Middle frontal gyrus (tissue), 1 donor: ENCODE data around the gene CDK5RAP3.
A peak's percentile ranks its signal among the peaks of the same experiment; 100 is the strongest.
"Not testable (repeated sequence)": the region's sequence is repeated elsewhere in the genome, so short reads cannot be mapped to it uniquely, and the experiment has no call there.

Source experiments
- DNase-seq: peaks from one replicate; pipeline ENCODE4 v3.0.0-alpha.2; 2015; ENCODE audit warnings: low spot score; ENCODE audit errors: extremely low spot score

CDK5RAP3 gene

GRCh38 chr17:47996201-47996600 is 25.3 kb downstream of the CDK5RAP3 start:
- DNase-seq, result no peak

DNA sequence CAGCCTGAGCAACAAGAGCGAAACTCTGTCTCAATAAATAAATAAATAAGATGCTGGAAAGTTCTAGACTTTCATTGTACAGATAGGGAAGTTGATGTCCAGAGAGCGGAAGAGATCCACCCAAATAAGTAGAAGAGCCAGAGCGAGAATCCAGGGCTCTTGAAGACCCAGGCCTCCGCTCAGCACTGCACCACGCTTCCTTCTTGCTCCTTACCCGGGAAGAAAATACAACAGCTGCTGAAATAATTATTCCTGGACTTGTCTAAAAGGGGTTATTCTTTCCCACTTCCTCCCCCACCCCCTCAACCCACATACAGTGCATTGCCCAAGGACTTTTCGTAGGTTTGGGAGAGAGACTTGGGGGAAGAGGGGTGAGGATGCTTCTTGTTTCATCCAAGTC is 26.7 kb downstream of the CDK5RAP3 start:
- DNase-seq, result no peak

GRCh38 chr17:47998044-47998443 is 27.1 kb downstream of the CDK5RAP3 start:
- no peak for DNase-seq

GRCh38 chr17:47999582-47999981 is 28.7 kb downstream of the CDK5RAP3 start:
- no peak for DNase-seq

- DNase-seq, result no peak
Measured at GRCh38 chr17:48001197-48001596, 30.3 kb downstream of the CDK5RAP3 start.

- DNase-seq, result not testable (repeated sequence)
Measured at GRCh38 chr17:48001657-48002056, 30.7 kb downstream of the CDK5RAP3 start.

DNA sequence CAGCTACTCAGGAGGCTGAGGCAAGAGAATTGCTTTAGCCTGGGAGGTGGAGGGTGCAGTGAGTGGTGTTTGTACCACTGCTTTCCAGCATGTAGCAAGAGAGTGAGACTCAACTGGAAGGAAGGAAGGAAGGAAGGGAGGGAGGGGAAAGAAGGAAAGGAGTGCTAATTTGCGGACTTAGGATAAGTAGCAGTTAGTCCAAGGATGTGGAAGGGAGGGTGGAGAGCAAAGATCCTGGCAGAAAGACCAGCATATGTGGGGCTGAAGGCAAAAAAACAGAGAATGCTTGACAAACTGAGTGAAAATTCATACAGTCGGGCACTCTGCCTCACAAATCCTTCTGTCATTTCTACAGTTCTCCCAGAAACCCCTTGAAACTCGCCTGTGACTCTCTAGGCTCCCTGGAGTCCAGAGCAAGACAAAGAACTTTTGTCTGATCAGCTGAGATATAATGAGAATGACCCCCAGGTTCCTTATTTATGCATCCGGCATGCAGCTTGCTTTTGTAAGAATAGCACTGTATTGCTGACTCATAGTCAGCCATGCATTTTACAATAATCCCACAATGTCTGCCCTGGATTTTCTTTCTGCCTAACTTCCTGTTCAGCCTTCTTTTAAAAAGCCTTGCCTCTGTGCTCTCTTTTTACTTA is 31.5 kb downstream of the CDK5RAP3 start:
- no peak for DNase-seq

GRCh38 chr17:48002916-48003416 is 32.1 kb downstream of the CDK5RAP3 start:
- DNase-seq, result no peak

GRCh38 chr17:48003417-48004151 is 32.7 kb downstream of the CDK5RAP3 start:
- DNase-seq, result no peak

GRCh38 chr17:48004983-48005382 is 34.1 kb downstream of the CDK5RAP3 start:
- no peak for DNase-seq

DNA sequence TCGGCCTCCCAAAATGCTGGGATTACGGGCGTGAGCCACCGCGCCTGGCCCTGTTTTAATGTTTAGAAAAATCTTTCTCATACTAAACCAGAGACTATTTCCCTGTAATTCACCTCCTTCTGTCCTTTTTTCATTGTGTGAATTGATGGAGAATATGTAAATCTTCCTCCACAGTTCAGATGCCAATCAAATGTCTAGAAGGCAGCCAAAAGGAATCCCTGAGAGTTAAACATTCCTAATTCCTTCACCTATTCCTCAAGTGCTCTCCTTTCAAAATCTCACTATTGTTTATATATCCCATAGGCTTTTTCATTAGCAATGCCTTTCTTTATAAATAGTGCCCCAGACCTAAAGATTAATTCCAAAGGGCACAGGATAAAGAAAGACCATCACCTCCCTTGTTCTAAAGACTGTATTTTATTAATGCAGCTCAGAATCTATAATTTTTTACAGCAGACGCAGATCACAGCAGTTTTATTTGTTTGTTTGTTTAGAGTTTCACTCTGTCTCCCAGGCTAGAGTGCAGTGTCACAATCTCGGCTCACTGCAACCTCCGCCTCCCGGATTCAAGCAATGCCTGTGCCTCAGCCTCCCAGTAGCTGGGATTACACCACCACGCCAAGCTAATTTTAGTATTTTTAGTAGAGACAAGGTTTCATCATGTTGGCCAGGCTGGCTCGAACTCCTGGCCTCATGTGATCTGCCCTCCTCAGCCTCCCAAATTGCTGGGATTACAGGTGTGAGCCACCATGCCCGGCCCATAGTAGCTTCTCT is 36.2 kb downstream of the CDK5RAP3 start:
- no peak for DNase-seq

DNA sequence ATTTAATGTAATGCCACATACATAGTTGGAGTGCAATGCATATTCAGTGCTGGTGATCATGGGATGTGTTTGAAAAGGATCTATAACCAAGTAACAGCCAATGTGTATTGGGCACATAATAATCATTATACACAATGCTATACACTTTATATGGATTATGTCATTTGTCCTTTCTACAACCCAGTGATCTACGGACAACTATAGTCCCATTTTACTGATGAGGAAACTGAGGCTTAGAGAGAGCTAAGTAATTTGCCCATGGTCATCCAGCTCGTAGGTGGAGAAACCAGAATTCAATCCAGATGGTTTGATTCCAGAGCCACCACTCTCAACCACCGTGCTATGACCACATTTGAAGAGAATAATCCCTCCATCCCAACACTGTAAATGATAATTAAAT is 39.3 kb downstream of the CDK5RAP3 start:
- DNase-seq, result no peak

DNA sequence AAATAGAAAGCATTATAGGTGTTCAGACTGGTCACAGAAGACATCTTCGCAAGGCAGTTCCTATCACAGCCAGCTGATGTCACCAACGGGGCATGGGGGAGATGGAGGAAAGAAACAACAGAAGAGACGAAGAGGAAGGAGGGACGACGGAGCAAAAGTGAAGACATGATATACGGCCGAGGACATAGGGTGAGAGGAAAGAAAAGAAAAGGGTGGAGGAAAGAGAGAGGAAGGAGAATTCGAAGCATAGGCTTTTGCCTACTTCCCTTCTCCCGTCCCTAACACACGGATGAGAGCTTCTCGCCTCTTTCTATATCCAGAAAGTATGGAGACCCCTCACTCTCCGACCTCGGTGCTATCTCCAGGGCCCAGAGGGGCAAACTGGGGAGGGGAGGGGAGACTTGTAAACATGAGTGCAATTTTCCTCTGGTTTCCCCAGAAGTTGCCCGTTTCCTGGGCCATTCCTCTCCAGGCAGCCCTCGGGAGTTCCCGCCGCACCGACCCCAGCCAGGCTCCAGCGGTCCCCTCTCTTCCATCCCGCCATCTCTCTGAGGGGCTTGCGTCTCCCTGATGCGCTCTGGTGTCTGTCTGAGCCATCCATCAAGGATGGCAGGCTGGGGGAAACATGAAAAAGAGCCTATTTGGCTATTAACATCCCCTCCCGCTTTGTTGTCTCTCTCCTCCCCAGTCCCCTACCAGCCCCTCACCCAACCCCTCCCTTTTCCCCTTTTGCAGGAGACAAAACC is 40.7 kb downstream of the CDK5RAP3 start:
- DNase-seq, result no peak

DNA sequence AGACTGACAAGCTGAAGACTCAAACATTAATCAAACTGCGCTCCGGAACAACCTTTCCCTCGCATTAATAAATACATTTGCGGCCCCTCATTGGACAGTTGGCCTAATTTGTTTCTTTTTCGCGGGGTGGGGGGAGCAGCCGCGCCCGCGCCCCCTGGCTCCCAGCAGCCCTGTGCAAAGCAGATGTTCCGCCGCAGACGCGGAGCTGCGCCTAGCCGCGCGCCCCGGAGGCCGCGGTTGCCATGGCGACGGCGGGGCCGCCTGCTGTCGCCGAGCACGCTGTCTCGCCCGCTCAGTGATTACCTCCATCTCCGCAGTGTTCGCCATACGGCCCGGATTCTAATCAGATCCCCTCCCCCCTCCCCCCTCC is 41.2 kb downstream of the CDK5RAP3 start:
- DNase-seq, result peak; percentile 50

- DNase-seq, result no peak
Measured at GRCh38 chr17:48012654-48013053, 41.7 kb downstream of the CDK5RAP3 start.

DNA sequence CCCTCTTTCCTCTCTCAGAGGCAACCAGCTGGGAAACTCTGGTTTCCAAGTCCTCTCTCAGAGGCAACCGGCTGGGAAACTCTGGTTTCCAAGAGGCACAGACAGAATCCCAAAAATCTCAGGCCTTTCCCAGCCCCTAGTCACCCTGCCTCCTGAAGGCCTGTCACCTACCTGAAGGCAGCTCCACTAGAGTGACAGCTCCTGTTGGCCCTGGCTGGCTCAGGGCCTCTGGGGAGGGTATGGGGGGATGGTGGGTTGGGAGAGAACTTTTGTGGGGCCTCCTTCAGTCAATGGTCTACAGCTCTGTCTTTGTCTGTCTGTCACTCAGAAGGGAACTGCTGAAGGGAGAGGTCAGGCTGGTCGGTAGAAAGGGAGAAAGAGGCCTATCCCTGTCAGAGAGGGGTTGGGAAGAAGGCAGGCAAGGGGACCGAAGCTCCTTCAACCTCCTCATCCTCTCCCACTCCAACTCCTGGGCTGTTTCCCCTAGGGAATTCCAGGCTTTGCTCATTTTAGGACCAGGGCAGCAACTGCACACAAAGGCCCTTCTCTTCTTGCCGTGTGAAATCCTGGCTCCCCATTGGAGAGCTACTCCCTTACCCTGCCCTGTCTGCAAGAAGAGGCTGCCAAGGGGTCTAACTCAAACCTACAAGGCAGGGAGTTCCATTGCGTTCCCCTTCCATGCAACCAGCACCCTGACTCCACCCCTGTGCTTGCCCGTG is 43.1 kb downstream of the CDK5RAP3 start:
- no peak for DNase-seq

GRCh38 chr17:48014595-48015111 is 43.7 kb downstream of the CDK5RAP3 start:
- DNase-seq, result no peak

- DNase-seq, result no peak
Measured at GRCh38 chr17:48016112-48016511, 45.2 kb downstream of the CDK5RAP3 start.

DNA sequence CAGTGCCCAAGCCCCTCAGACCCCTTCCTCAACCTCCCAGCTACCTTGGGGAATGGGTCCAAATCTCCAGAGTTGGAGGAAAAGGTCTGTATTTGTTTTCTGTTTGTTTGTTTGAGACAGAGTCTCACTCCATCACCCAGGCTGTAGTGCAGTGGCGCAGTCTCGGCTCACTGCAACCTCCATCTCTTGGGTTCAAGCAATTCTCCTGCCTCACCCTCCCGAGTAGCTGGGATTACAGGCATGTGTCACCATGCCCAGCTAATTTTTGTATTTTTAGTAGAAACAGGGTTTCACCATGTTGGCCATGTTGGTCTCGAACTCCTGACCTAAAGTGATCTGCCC is 46.9 kb downstream of the CDK5RAP3 start:
- not testable (repeated sequence) for DNase-seq

DNA sequence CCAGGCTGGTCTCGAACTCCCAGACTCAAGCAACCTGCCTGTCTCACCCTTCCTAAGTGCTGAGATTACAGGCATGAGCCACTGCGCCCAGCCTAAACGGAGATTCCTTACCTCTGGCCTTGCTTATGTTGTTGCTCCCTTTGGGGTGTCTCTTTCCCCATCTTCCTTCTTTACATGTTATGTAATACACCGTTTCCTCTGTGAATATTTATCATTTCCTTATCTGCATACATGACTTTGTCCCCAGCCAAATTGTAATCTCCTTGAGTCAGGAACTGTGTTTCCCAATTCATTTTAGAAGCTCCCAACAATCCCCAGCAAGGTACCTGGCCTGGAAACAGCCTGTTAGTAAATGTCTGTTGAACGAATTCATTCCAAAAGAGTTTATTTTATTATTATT is 51.0 kb downstream of the CDK5RAP3 start:
- DNase-seq, result no peak

DNA sequence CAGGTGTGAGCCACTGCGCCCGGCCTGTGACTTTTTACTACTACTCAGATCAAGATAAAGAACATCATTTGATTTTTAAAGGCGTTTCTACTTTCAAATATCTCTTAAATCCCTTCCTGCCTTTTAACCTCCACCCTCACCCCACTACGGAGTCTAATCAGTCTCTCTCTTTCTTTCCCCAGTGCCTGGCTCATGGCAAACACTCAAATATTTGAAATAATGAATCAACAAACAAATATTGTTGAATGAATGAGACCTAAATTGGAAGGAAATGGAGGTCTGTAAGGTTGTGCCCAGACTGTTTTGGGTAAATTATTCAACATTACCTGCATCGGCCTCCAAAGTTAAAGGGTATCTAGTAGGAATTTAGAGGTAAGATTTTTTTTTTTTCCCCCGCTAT is 52.0 kb downstream of the CDK5RAP3 start:
- no peak for DNase-seq
